Subcutaneous adipose tissue (tissue), 4 donors: ENCODE measurements around the gene CTDSPL. TPM values are rescaled to one million over a fixed set of nuclear protein-coding genes. Genes with fewer than 3 reads are reported as not detected.

Experiments
- total RNA-seq, 4 donors: library from RNA; depleted of rRNA; stranded (reverse); fragments of >200 nt; gene quantifications; one replicate each; pipeline ENCODE4 v1.1.0, GENCODE V29; 2016
- TF ChIP-seq, protein P1 (sequence below): fragments of 450-650 bp; IDR thresholded peaks from one replicate; pipeline ENCODE4 v1.5.1; 2016; ENCODE audit warnings: low read depth, mild to moderate bottlenecking, control low read depth, antibody characterized with exemption, moderate library complexity

Gene CTDSPL
- total RNA-seq, 4 donors from 2014 or later, result 29.0 to 34.8 (median 30.1) TPM

GRCh38 chr3:37968199-37968598 lies 106.5 kb downstream of the CTDSPL start:
- TF ChIP-seq, protein P1, sequence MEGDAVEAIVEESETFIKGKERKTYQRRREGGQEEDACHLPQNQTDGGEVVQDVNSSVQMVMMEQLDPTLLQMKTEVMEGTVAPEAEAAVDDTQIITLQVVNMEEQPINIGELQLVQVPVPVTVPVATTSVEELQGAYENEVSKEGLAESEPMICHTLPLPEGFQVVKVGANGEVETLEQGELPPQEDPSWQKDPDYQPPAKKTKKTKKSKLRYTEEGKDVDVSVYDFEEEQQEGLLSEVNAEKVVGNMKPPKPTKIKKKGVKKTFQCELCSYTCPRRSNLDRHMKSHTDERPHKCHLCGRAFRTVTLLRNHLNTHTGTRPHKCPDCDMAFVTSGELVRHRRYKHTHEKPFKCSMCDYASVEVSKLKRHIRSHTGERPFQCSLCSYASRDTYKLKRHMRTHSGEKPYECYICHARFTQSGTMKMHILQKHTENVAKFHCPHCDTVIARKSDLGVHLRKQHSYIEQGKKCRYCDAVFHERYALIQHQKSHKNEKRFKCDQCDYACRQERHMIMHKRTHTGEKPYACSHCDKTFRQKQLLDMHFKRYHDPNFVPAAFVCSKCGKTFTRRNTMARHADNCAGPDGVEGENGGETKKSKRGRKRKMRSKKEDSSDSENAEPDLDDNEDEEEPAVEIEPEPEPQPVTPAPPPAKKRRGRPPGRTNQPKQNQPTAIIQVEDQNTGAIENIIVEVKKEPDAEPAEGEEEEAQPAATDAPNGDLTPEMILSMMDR, result no peak

DNA sequence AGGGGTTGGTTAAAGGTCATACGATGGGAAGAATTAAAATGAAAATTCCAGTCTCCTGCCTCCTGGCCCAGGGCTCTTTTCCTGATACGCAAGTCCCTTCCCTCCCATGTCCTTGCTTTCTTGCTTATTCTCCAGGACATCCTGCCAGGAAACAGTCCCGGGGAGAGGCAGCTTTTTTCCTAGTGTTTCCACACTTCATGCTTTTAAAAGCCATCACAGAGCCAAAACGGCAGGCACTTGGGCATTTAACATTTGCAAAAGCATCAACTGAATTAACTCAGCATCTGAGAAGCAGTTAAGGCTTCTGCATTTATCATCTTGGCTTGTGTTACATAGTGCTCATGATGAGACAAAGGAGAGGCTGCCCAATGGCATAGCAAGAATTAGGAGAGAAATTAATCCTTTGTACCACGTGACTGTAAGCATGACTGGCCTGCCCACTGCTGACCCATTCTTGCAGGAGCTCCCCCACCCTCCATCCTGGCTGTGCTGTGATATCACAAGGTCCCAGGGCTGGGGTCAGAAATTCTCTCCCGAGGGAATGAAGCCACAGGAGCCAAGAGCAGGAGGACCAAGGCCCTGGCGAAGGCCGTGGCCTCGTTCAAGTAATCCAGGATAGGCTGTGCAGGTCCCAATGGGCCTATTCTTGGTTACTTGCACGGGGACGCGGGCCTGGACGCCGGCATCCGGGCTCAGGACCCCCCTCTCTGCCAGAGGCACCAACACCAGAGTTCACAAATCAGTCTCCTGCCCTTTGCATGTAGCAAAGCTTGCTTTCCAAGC lies 107.3 kb downstream of the CTDSPL start:
- TF ChIP-seq, protein P1, result no peak

GRCh38 chr3:37969596-37970100 lies 108.0 kb downstream of the CTDSPL start:
- TF ChIP-seq, protein P1, result no peak

DNA sequence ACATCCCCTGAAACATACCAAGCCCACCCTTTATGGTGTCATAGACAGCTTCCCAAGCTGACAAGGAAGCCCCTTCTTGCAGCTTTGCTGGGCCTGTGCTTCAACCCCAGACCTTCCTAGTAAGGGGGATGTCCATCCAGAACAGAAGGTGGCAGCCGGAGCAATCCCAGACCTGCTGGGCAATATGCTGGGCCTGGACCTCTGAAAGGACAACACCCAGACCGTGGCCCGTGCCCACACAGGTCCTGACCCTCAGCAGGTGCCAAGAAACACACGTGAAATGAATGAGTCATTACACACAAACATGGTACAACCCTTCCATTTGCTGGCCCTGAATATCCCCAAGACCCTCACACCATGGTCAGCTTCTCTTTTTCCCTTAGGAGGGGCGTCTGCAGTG lies 109.1 kb downstream of the CTDSPL start:
- TF ChIP-seq, protein P1, result no peak

GRCh38 chr3:37971467-37971866 lies 109.8 kb downstream of the CTDSPL start:
- TF ChIP-seq, protein P1, result no peak

DNA sequence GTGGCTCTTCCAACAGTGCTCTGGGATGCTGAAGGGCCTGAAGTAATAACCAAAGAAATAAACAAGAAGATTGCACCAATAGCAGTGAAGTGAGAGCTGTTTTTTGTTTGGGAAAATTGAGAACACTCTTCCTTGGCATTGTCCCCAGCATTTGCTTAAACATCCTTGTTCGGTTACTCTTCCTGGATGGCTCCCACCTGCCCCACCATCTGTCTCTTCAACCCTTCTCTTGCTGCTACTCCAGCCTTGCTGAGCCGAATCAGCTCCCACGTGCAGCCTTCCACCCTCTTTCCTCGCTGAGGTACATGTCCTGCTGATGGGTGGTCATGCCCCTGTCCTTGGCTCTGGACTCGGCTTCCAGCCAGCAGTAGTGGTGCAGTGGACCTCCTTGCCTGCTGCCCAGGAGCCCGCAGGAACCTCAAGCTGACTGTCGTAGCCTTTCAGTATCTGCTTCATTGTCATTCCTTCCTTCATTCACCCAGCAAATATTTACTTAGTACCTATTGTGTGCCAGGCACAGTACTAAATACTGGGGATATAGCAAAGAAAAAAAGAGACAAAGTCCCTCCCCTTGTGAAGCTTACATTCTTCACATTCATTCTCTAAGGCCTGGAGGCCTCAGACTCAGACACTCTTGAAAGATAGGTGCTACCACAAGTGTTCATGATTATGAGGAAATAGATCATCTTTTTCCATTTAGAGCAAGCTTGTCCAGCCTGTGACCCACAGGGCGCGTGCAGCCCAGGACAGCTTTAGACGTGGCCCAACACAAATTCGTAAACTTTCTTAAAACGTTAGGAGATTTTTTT lies 111.8 kb downstream of the CTDSPL start:
- TF ChIP-seq, protein P1, result no peak
